ENCODE measurements around the gene MS4A18.

MS4A18 gene

DNA sequence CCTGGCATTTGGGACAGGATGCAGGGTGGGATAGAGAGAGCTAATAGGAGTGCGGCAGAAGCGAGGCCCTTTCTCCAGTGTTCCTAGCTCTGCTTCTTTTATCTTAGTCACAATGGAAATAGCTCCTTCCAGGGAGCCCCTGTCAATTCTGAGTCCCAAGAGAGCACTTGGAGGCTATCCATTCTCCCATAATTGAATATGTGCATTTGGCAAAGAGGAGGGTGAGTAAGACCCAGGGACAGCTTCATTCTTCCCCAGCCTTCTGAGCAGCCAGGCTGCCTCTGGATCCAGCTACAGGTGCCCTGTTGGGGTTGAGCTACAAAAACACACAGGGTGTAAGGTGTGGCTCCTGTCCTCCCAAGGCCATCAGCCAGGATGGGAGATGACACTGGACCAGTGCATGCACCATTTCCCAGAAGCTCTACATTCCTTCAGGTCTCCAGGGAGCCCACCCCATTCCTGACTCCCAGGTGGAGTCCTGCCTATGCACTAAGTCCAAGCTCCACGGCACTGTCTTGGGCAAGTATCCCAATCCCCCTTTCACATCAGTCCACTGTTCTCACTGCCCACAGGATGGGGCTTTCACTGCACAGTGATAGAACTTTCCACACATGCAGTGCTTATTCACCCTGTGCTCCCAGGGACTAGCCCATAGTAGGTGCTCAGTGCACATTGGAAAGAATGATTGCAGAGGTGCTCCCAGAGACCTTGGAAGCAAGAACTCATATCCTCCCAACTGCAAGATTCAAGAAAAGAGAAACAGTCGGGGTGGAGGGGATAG is 66.8 kb downstream of the MS4A18 start:
- no peak for DNase-seq (ENCODE audit: extremely low spot score)
- POLR2A ChIA-PET: no interaction called here
- CTCF ChIA-PET: no interaction called here
- no peak for TF ChIP-seq ARNT (IDR thresholded peaks at IDR 0.05)
- TF ChIP-seq ZNF384 (IDR thresholded peaks at IDR 0.05): no peak
- no peak for TF ChIP-seq L3MBTL2 (conservative IDR thresholded peaks at IDR 0.05)

DNA sequence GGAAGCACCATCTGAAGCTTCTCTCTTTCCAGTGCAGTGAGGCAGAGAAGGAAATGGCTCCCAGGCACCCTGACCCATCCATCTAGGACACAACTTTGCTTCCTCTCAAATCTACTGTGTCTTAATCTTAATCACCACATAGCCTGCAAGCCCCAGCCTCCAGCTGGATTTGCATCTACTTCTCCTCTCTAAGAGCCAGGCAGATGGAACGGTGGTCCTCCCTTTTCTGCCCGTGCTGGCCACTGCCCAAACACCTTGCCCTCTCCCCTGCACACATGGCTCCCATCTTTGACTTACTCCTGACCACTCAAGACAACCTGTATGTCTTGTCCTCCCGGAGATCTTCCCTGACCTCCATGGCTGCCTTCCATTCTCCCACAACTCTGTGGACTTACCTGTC is 68.0 kb downstream of the MS4A18 start:
- TF ChIP-seq FOXK2 (IDR thresholded peaks at IDR 0.05) (no peak), CTBP1 (IDR thresholded peaks at IDR 0.05; ENCODE audit: borderline replicate concordance) (no peak), SUZ12 (IDR thresholded peaks at IDR 0.05) (no peak), NFRKB (IDR thresholded peaks at IDR 0.05) (no peak), FOXA1 (IDR thresholded peaks at IDR 0.05) (no peak), ARNT (IDR thresholded peaks at IDR 0.05) (no peak), ZNF384 (IDR thresholded peaks at IDR 0.05) (no peak), ELF4 (IDR thresholded peaks at IDR 0.05) (no peak), TARDBP (IDR thresholded peaks at IDR 0.05) (no peak), HDGF (IDR thresholded peaks at IDR 0.05; ENCODE audit: borderline replicate concordance) (no peak), SP1 (IDR thresholded peaks at IDR 0.05) (no peak), BHLHE40 (IDR thresholded peaks at IDR 0.05; ENCODE audit: borderline replicate concordance) (no peak)
- TF ChIP-seq, protein P1, sequence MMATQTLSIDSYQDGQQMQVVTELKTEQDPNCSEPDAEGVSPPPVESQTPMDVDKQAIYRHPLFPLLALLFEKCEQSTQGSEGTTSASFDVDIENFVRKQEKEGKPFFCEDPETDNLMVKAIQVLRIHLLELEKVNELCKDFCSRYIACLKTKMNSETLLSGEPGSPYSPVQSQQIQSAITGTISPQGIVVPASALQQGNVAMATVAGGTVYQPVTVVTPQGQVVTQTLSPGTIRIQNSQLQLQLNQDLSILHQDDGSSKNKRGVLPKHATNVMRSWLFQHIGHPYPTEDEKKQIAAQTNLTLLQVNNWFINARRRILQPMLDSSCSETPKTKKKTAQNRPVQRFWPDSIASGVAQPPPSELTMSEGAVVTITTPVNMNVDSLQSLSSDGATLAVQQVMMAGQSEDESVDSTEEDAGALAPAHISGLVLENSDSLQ (IDR thresholded peaks at IDR 0.05): no peak

More for the DNA sequence above, 68.0 kb downstream of the MS4A18 start:
- ChIA-PET POLR2A (no interaction called here), CTCF (no interaction called here)
- no peak for DNase-seq (ENCODE audit: extremely low spot score)

Measured in HEK293T (cell line).